GM18526 (cell line): ENCODE data around the gene MUC2.

ENCODE experiments used
- POLR2A ChIP-seq: IDR thresholded peaks from 3 replicates; pipeline ENCODE4 v1.6.1; 2011; ENCODE audit not compliant: insufficient read length; ENCODE audit errors: extremely low read depth

Gene MUC2

DNA sequence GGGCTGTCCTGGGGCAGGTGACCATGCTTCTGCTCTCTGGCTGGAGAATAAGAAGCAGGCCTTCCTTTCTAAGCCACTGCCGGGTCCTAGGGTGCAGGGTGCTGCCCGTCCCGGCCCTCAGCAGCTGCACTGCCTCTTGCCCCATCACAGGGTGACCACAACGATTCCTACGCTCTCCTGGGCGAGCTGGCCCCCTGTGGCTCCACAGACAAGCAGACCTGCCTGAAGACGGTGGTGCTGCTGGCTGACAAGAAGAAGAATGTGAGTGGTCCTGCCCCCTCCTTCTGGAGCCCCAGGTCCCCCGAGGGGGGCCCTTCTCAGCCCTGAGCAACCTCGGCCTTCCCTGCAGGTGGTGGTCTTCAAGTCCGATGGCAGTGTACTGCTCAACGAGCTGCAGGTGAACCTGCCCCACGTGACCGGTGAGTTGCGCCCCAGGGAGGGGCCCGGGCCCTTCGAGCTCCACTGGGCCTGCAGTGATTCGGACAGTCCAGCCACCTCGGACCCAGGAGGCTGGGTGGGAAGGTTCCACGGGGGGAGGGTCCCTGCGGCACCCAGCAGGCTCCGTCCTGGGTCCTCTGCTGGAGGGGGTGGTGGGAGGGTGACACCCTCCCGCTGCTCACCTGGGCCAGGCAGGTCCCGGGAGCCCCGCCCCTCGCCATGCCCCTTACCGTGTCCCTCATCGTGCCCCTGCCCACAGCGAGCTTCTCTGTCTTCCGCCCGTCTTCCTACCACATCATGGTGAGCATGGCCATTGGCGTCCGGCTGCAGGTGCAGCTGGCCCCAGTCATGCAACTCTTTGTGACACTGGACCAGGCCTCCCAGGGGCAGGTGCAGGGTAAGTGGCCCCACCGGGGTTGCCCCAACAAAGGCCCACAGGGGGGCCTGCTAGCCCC is 8.3 kb downstream of the MUC2 start:
- TF ChIP-seq POLR2A = no peak

DNA sequence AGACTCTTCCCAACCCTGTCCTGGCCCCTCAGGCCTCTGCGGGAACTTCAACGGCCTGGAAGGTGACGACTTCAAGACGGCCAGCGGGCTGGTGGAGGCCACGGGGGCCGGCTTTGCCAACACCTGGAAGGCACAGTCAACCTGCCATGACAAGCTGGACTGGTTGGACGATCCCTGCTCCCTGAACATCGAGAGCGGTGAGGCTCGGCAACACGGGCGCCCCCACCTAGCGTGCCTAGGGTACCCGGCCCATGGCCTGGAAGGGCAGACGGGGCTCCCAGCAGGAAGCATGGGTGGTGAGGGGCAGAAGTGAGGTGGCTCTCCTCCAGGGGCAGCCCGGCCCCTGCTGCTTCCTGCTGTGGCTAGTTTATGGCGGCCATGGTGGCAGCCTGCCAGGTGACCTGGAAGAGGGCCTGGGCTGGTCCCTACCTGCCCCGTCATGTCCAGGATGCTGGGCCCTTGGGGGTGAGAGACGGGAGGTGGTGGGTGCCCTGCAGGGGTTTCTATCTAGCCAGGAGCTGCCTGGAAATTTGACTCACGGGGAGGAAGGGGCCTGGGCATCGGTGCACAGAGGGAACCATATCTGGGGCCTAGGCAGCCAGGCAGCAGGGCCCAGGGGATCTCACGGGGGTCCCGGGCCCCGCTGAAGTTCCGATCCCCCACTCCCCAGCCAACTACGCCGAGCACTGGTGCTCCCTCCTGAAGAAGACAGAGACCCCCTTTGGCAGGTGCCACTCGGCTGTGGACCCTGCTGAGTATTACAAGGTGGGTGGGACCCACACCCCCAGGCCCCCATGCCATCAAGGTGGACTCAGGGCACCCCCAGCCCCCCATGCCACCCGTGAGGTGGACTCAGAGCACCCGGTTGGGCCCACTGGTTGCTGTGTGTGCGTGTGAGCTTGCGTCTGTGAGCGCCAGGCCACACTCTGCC is 9.2 kb downstream of the MUC2 start:
- no peak for TF ChIP-seq POLR2A

GRCh38 chr11:1084561-1085439 is 10.1 kb downstream of the MUC2 start:
- no peak for TF ChIP-seq POLR2A

DNA sequence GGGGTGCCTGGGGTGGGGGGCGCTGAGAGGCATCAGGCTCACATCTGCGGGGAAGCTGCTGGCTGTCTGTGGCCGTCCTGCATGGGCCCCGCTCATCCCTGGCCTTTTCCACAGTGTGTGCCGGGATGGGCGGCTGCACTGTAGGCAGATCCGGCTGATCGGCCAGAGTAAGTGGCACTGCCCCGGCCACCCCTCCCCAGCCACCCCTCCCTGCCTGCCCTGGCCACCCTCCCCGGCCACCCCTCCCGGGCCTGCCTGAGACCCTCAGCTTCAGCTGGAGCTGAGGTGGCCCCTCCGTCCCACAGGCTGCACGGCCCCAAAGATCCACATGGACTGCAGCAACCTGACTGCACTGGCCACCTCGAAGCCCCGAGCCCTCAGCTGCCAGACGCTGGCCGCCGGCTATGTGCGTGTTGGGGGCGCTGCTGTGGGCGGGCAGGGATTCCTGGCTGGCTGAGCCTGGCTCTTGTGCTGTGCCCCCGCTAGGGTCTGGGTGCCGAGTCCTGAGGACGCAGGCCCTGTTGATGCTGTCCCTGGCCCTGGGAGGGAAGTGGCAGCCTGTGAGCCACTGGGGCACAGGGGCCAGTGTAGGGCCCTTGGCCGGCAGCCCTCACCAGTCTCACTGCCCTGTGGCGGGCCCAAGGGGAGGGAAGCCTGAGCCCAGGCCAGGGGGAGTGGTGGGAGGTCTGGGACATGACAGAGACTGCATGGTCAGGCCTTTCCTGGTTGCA is 10.9 kb downstream of the MUC2 start:
- no peak for TF ChIP-seq POLR2A

GRCh38 chr11:1086171-1087102 is 11.8 kb downstream of the MUC2 start:
- TF ChIP-seq POLR2A = no peak

GRCh38 chr11:1087279-1087960 is 12.7 kb downstream of the MUC2 start:
- no peak for TF ChIP-seq POLR2A

GRCh38 chr11:1087961-1088926 is 13.6 kb downstream of the MUC2 start:
- no peak for TF ChIP-seq POLR2A

GRCh38 chr11:1088927-1089737 is 14.5 kb downstream of the MUC2 start:
- no peak for TF ChIP-seq POLR2A

DNA sequence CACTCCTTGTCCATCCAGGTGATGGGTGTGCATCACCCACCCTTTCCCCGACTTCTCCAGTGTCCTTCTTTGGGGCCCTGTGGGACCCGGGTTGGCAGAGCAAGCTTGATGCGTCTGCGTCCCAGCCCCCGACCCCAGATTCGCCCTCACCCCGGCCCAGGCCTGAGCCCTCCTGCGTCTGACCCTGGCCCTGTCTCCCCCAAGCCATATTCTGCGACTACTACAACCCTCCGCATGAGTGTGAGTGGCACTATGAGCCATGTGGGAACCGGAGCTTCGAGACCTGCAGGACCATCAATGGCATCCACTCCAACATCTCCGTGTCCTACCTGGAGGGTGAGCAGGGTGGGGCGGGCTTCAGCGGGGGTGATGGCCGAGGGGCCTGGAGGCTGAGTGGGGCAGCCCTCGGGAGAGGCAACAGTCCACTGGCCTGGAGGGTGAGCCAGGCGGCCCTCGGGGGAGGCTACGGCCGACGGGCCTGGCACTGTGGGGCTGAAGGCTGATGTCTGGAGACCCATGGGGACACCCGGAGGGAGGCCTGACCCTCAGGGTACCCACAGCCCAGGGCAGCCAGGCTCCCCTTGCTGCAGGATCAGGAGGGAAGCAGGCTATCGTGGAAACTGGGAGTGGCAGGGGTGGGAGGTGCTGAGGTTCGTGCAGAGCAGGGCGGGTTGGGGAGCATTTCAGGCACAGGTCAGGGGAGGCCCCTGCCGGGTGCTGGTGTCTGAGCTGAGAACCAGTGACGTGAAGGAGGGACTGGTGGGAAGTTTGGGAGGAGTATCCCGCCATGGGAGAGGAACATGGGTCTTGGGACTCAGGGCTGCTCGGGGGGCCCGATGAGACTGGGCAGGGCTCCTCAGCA is 15.3 kb downstream of the MUC2 start:
- TF ChIP-seq POLR2A = no peak
